DMS114 treated with DMSO at 0.1 percent for 48 hours (cell line): ENCODE results near the gene GH2.
"Not testable (repeated sequence)": the region's sequence is repeated elsewhere in the genome, so short reads cannot be mapped to it uniquely, and the experiment has no call there.

Experiments used
- DNase-seq: peaks from one replicate; lab custom pipeline; 2025; ENCODE audit not compliant: unreplicated experiment; lab: John Stamatoyannopoulos, UW

Gene GH2

GRCh38 chr17:63911041-63911635 is 29.4 kb upstream of the GH2 start, which contains the start of gene CSHL1:
Gene CSHL1, minus strand, starts transcription at chr17:63911258. Its CDS starts 62 bp downstream, at chr17:63911196.
- DNase-seq: no peak

- no peak for DNase-seq
Measured at GRCh38 chr17:63910096-63910495, 28.4 kb upstream of the GH2 start.

- not testable (repeated sequence) for DNase-seq
Measured at GRCh38 chr17:63909586-63909985, 27.8 kb upstream of the GH2 start.

- not testable (repeated sequence) for DNase-seq
Measured at GRCh38 chr17:63907161-63907778, 25.5 kb upstream of the GH2 start.

GRCh38 chr17:63904796-63905195 is 23.1 kb upstream of the GH2 start:
- DNase-seq: not testable (repeated sequence)

- DNase-seq: not testable (repeated sequence)
Measured at GRCh38 chr17:63903787-63904201, 22.1 kb upstream of the GH2 start.

GRCh38 chr17:63901971-63902370 is 20.2 kb upstream of the GH2 start:
- not testable (repeated sequence) for DNase-seq

GRCh38 chr17:63898899-63899798 is 17.4 kb upstream of the GH2 start:
- not testable (repeated sequence) for DNase-seq

GRCh38 chr17:63896524-63897354 is 15.0 kb upstream of the GH2 start, which contains the start of gene CSH1:
Gene CSH1, minus strand, starts transcription at chr17:63896574. Its CDS starts 63 bp downstream, at chr17:63896511.
- DNase-seq: not testable (repeated sequence)

- not testable (repeated sequence) for DNase-seq
Measured at GRCh38 chr17:63894821-63895220, 13.1 kb upstream of the GH2 start.

GRCh38 chr17:63894021-63894420 is 12.3 kb upstream of the GH2 start:
- DNase-seq: not testable (repeated sequence)

- not testable (repeated sequence) for DNase-seq
Measured at GRCh38 chr17:63892316-63893037, 10.7 kb upstream of the GH2 start.

- DNase-seq: peak; percentile 7
Measured at GRCh38 chr17:63889026-63889848, 7.5 kb upstream of the GH2 start.

- not testable (repeated sequence) for DNase-seq
Measured at GRCh38 chr17:63885119-63885518, 3.4 kb upstream of the GH2 start.

- DNase-seq: not testable (repeated sequence)
Measured at GRCh38 chr17:63882626-63883126, 932 bp upstream of the GH2 start.

GRCh38 chr17:63881337-63881736 is 407 bp downstream of the GH2 start:
- DNase-seq: not testable (repeated sequence)

GRCh38 chr17:63880706-63881105 is 1.0 kb downstream of the GH2 start:
- DNase-seq: no peak

GRCh38 chr17:63878413-63878812 is 3.3 kb downstream of the GH2 start:
- not testable (repeated sequence) for DNase-seq

GRCh38 chr17:63874693-63875092 is 7.1 kb downstream of the GH2 start:
- DNase-seq: not testable (repeated sequence)
